ENCODE results near the gene PDK4.
"Not testable (repeated sequence)": the region's sequence is repeated elsewhere in the genome, so short reads cannot be mapped to it uniquely, and the experiment has no call there.

PDK4 gene

GRCh38 chr7:95552010-95552926 is 44.0 kb downstream of the PDK4 start:
- H3K36me3 ChIP-seq (ENCODE audit: control insufficient read depth, insufficient read depth, low read length); H3K9me3 ChIP-seq (ENCODE audit: control insufficient read depth, low read length); H3K9ac ChIP-seq (ENCODE audit: low read length); H3K4me3 ChIP-seq (ENCODE audit: low read length); H3K27me3 ChIP-seq (ENCODE audit: control insufficient read depth, insufficient read depth, low read length): not testable (repeated sequence)
- H3K4me1 ChIP-seq (ENCODE audit: control insufficient read depth, insufficient read depth, low read length): peaks cover 41% of the 10 kb centered on the region

DNA sequence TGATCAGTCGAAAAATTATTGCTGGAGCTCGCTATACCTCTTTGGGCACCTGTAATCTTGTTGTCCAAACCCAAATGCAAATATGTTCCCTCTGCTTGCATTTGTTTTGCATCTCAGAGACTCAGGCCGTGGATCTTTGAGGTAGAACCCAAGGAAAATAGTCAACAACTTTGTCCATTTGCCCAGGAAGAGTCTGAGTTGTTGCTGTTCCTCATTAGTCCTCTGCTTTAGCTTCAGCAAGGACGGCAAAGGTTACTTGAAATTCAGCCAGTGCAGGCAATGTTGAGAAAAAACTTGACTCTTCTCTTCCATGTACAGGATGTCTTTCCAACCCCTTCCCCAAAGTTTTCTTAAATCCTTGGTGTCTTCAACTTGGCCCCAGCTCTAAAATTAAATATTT is 45.8 kb downstream of the PDK4 start:
- Histone ChIP-seq H3K36me3 (ENCODE audit: control insufficient read depth, insufficient read depth, low read length) (no peaks in the 10 kb centered on the region), H3K4me3 (ENCODE audit: low read length) (no peak overlapping the region), H3K4me1 (ENCODE audit: control insufficient read depth, insufficient read depth, low read length) (peaks cover 58% of the 10 kb centered on the region), H3K9me3 (ENCODE audit: control insufficient read depth, low read length) (no peaks in the 10 kb centered on the region), H3K27me3 (ENCODE audit: control insufficient read depth, insufficient read depth, low read length) (no peaks in the 10 kb centered on the region), H3K9ac (ENCODE audit: low read length) (peak overlapping the region; percentile 58)

- H3K4me3 ChIP-seq (ENCODE audit: low read length): peak overlapping the region; percentile 1
- H3K36me3 ChIP-seq (ENCODE audit: control insufficient read depth, insufficient read depth, low read length): no peaks in the 10 kb centered on the region
- no peaks in the 10 kb centered on the region for H3K9me3 ChIP-seq (ENCODE audit: control insufficient read depth, low read length)
- H3K4me1 ChIP-seq (ENCODE audit: control insufficient read depth, insufficient read depth, low read length): peaks cover 62% of the 10 kb centered on the region
- no peaks in the 10 kb centered on the region for H3K27me3 ChIP-seq (ENCODE audit: control insufficient read depth, insufficient read depth, low read length)
- H3K9ac ChIP-seq (ENCODE audit: low read length): peak overlapping the region; percentile 58
Observed at GRCh38 chr7:95549818-95550529, 46.3 kb downstream of the PDK4 start.

DNA sequence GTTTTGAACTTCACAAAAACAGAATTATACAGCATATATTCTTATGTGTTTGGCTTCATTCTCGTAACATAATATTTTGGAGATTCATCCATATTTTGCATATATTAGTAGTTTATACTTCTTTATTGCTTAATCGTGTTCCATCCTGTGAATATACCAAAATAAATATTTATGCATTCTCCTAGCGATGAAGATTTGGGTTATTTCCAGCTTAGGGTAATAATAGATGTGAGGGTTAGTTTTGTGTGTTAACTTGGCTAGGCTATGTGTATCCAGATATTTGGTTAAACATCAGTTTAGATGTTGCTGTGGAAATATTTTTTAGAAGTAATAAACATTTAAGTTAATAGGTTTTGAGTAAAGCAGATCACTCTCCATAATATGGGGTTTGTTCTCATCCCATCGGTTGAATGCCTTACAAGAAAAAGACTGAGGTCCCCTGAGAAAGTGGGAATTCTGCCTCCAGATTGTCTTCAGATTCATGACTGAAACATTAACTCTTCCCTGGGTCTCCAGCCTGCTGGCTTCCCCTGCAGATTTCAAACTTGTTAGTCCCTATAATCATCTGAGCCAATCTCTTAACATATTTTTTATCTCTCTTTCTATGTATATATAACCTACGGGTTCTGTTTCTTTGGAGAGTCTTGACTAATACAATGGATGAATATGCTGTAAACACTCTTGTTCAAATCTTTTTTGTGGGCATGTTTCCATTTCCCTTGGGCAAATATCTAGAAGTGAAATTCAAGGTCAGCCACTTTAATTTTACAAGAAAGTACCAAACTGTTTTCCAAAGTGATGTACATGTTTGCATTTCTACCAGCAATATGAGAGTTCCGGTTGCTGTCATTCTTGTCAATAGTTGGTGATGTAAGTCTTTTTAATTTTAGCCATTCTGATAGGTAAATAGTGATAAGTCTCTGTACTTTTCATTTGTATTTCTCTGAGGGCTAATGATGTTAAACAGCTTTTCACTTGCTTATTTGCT is 48.7 kb downstream of the PDK4 start:
- Histone ChIP-seq H3K9me3 (ENCODE audit: control insufficient read depth, low read length) (no peaks in the 10 kb centered on the region), H3K27me3 (ENCODE audit: control insufficient read depth, insufficient read depth, low read length) (no peaks in the 10 kb centered on the region), H3K9ac (ENCODE audit: low read length) (no peak overlapping the region), H3K36me3 (ENCODE audit: control insufficient read depth, insufficient read depth, low read length) (no peaks in the 10 kb centered on the region), H3K4me1 (ENCODE audit: control insufficient read depth, insufficient read depth, low read length) (peaks cover 62% of the 10 kb centered on the region), H3K4me3 (ENCODE audit: low read length) (no peak overlapping the region)

- H3K9me3 ChIP-seq (ENCODE audit: control insufficient read depth, low read length): no peaks in the 10 kb centered on the region
- no peaks in the 10 kb centered on the region for H3K27me3 ChIP-seq (ENCODE audit: control insufficient read depth, insufficient read depth, low read length)
- H3K4me3 ChIP-seq (ENCODE audit: low read length): no peak overlapping the region
- no peaks in the 10 kb centered on the region for H3K36me3 ChIP-seq (ENCODE audit: control insufficient read depth, insufficient read depth, low read length)
- no peak overlapping the region for H3K9ac ChIP-seq (ENCODE audit: low read length)
- peaks cover 62% of the 10 kb centered on the region for H3K4me1 ChIP-seq (ENCODE audit: control insufficient read depth, insufficient read depth, low read length)
Observed at GRCh38 chr7:95546647-95547046, 49.7 kb downstream of the PDK4 start.

- H3K4me3 ChIP-seq (ENCODE audit: low read length): peak overlapping the region; percentile 15
- peaks cover 52% of the 10 kb centered on the region for H3K4me1 ChIP-seq (ENCODE audit: control insufficient read depth, insufficient read depth, low read length)
- H3K27me3 ChIP-seq (ENCODE audit: control insufficient read depth, insufficient read depth, low read length): no peaks in the 10 kb centered on the region
- no peaks in the 10 kb centered on the region for H3K36me3 ChIP-seq (ENCODE audit: control insufficient read depth, insufficient read depth, low read length)
- no peaks in the 10 kb centered on the region for H3K9me3 ChIP-seq (ENCODE audit: control insufficient read depth, low read length)
- peak overlapping the region; percentile 67 for H3K9ac ChIP-seq (ENCODE audit: low read length)
Observed at GRCh38 chr7:95545673-95546072, 50.6 kb downstream of the PDK4 start.

- no peaks in the 10 kb centered on the region for H3K27me3 ChIP-seq (ENCODE audit: control insufficient read depth, insufficient read depth, low read length)
- H3K4me1 ChIP-seq (ENCODE audit: control insufficient read depth, insufficient read depth, low read length): peaks cover 47% of the 10 kb centered on the region
- no peaks in the 10 kb centered on the region for H3K9me3 ChIP-seq (ENCODE audit: control insufficient read depth, low read length)
- H3K9ac ChIP-seq (ENCODE audit: low read length): peak overlapping the region; percentile 67
- peak overlapping the region; percentile 15 for H3K4me3 ChIP-seq (ENCODE audit: low read length)
- no peaks in the 10 kb centered on the region for H3K36me3 ChIP-seq (ENCODE audit: control insufficient read depth, insufficient read depth, low read length)
Observed at GRCh38 chr7:95545007-95545615, 51.2 kb downstream of the PDK4 start.

GRCh38 chr7:95544171-95544570 is 52.1 kb downstream of the PDK4 start:
- peaks cover 37% of the 10 kb centered on the region for H3K4me1 ChIP-seq (ENCODE audit: control insufficient read depth, insufficient read depth, low read length)
- H3K36me3 ChIP-seq (ENCODE audit: control insufficient read depth, insufficient read depth, low read length): no peaks in the 10 kb centered on the region
- H3K27me3 ChIP-seq (ENCODE audit: control insufficient read depth, insufficient read depth, low read length): no peaks in the 10 kb centered on the region
- no peak overlapping the region for H3K4me3 ChIP-seq (ENCODE audit: low read length)
- H3K9ac ChIP-seq (ENCODE audit: low read length): no peak overlapping the region
- H3K9me3 ChIP-seq (ENCODE audit: control insufficient read depth, low read length): no peaks in the 10 kb centered on the region

DNA sequence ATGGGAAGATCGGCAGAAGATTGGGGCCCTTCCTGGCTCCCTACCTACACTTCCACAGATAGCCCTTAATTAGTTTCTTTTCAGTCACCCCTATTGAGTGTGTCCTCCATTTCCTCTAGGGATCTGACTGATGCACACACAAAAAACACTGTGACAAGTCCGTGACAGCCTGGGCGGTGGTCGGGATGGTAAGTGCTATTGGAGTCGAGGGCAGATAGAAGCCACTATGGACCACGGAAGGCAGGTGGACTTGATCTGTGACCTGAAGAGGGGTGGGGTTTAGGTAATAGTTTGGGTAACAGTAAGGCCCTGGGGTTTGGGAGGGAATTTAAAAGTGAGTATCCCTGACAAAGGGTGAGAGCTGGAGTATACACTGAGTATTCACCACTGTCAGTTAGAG is 53.0 kb downstream of the PDK4 start:
- no peaks in the 10 kb centered on the region for H3K36me3 ChIP-seq (ENCODE audit: control insufficient read depth, insufficient read depth, low read length)
- no peak overlapping the region for H3K9ac ChIP-seq (ENCODE audit: low read length)
- peaks cover 30% of the 10 kb centered on the region for H3K4me1 ChIP-seq (ENCODE audit: control insufficient read depth, insufficient read depth, low read length)
- no peaks in the 10 kb centered on the region for H3K9me3 ChIP-seq (ENCODE audit: control insufficient read depth, low read length)
- no peaks in the 10 kb centered on the region for H3K27me3 ChIP-seq (ENCODE audit: control insufficient read depth, insufficient read depth, low read length)
- no peak overlapping the region for H3K4me3 ChIP-seq (ENCODE audit: low read length)

DNA sequence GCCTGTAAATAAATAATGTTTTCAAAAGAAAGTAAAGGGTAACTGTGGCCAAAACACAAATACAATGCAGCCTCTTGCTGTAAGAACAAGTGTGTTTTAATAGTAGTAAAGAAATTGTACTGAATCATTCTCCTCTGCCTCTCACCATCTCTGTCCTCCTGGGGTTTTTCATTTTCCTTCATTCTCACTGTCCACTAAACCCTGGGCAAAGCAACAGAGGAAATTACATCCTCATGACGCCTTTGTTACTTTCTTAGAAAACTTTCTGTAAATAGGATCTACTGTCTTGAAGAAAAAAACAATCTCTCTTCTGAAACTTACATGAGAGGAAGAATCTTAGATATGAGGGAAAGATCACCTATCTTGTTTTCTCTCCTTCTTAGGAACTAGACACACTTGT is 56.0 kb downstream of the PDK4 start:
- Histone ChIP-seq H3K36me3 (ENCODE audit: control insufficient read depth, insufficient read depth, low read length) (no peaks in the 10 kb centered on the region), H3K9me3 (ENCODE audit: control insufficient read depth, low read length) (no peaks in the 10 kb centered on the region), H3K27me3 (ENCODE audit: control insufficient read depth, insufficient read depth, low read length) (no peaks in the 10 kb centered on the region), H3K4me3 (ENCODE audit: low read length) (no peak overlapping the region), H3K4me1 (ENCODE audit: control insufficient read depth, insufficient read depth, low read length) (peaks cover 12% of the 10 kb centered on the region), H3K9ac (ENCODE audit: low read length) (no peak overlapping the region)

- H3K4me1 ChIP-seq (ENCODE audit: control insufficient read depth, insufficient read depth, low read length): peaks cover 8% of the 10 kb centered on the region
- H3K4me3 ChIP-seq (ENCODE audit: low read length): no peak overlapping the region
- H3K27me3 ChIP-seq (ENCODE audit: control insufficient read depth, insufficient read depth, low read length): no peaks in the 10 kb centered on the region
- no peaks in the 10 kb centered on the region for H3K36me3 ChIP-seq (ENCODE audit: control insufficient read depth, insufficient read depth, low read length)
- H3K9ac ChIP-seq (ENCODE audit: low read length): no peak overlapping the region
- H3K9me3 ChIP-seq (ENCODE audit: control insufficient read depth, low read length): no peaks in the 10 kb centered on the region
Observed at GRCh38 chr7:95539426-95539825, 56.9 kb downstream of the PDK4 start.
